CD8-positive, alpha-beta memory T cell (primary cell): ENCODE results near the gene FN3KRP. TPM values are rescaled to one million over a fixed set of nuclear protein-coding genes. Genes with fewer than 3 reads are reported as not detected.

ENCODE experiments used
- CTCF ChIA-PET: fragments of 350-600 bp; sonication (Branson Sonifier 250); formaldehyde crosslinking; loops from one replicate; lab custom pipeline; 2021; ENCODE audit warnings: antibody characterized with exemption; lab: Charles Lee
- POLR2A ChIA-PET: fragments of 350-600 bp; sonication (Branson Sonifier 250); formaldehyde crosslinking; loops from one replicate; lab custom pipeline; 2021; ENCODE audit warnings: antibody characterized with exemption; lab: Charles Lee
- DNase-seq, 5 donors: peaks; one replicate each; pipeline versions ENCODE4 v3.0.0 to v3.0.0-alpha.2; 2020 to 2022; ENCODE audit warnings: mixed read lengths in 1 of 5
- H3K27ac ChIP-seq: one replicate; pipeline ENCODE4 v1.7.0; 2013; ENCODE audit warnings: low read depth, mild to moderate bottlenecking, low read length, moderate library complexity
- H3K27me3 ChIP-seq: 2 replicates; pipeline ENCODE4 v1.7.0; 2013; ENCODE audit warnings: low read length, mild to moderate bottlenecking; ENCODE audit not compliant: insufficient read depth, poor library complexity, severe bottlenecking
- H3K36me3 ChIP-seq: 2 replicates; pipeline ENCODE4 v1.7.0; 2013; ENCODE audit warnings: mild to moderate bottlenecking, low read length, moderate library complexity; ENCODE audit not compliant: insufficient read depth
- H3K4me1 ChIP-seq: 2 replicates; pipeline ENCODE4 v1.7.0; 2013; ENCODE audit warnings: mild to moderate bottlenecking, low read length, moderate library complexity; ENCODE audit not compliant: insufficient read depth
- H3K4me3 ChIP-seq: 2 replicates; pipeline ENCODE4 v1.7.0; 2013; ENCODE audit warnings: mild to moderate bottlenecking, low read length
- H3K9me3 ChIP-seq: 2 replicates; pipeline ENCODE4 v1.7.0; 2013; ENCODE audit warnings: mild to moderate bottlenecking, low read length
- H3K27ac Mint-ChIP-seq, 8 donors: one replicate each; pipeline ENCODE4 v1.8.0; 2020 to 2021; ENCODE audit warnings: mixed read lengths in 8 of 8, mild to moderate bottlenecking in 6 of 8, inconsistent platforms in 3 of 8, moderate library complexity in 3 of 8
- H3K27me3 Mint-ChIP-seq, 2 donors: one replicate each; pipeline ENCODE4 v1.8.0; 2020 to 2021; ENCODE audit warnings: mixed read lengths in 2 of 2, mild to moderate bottlenecking in 1 of 2, moderate library complexity in 1 of 2
- H3K36me3 Mint-ChIP-seq, 3 donors: one replicate each; pipeline ENCODE4 v1.8.0; 2020 to 2021; ENCODE audit warnings: mixed read lengths in 3 of 3, inconsistent platforms in 1 of 3, mild to moderate bottlenecking in 1 of 3
- H3K4me1 Mint-ChIP-seq, 3 donors: one replicate each; pipeline ENCODE4 v1.8.0; 2020 to 2021; ENCODE audit warnings: mixed read lengths in 3 of 3, inconsistent platforms in 1 of 3, mild to moderate bottlenecking in 1 of 3
- H3K4me3 Mint-ChIP-seq, 7 donors: one replicate each; pipeline ENCODE4 v1.8.0; 2020 to 2021; ENCODE audit warnings: mixed read lengths in 7 of 7, mild to moderate bottlenecking in 6 of 7, moderate library complexity in 4 of 7, inconsistent platforms in 2 of 7
- H3K9me3 Mint-ChIP-seq, 5 donors: one replicate each; pipeline ENCODE4 v1.8.0; 2020 to 2022; ENCODE audit warnings: mixed read lengths in 5 of 5, mild to moderate bottlenecking in 3 of 5, moderate library complexity in 2 of 5, inconsistent platforms in 1 of 5
- polyA plus RNA-seq: library from polyadenylated mRNA; unstranded; fragments of 300-500 nt; fragmentation: Illumina TruSeq; gene quantifications from one replicate; pipeline ENCODE4 v1.2.3, GENCODE V29; 2021
- total RNA-seq, 2 experiments: library from RNA; stranded (reverse); gene quantifications; one replicate each; pipeline ENCODE4 v1.2.3, GENCODE V29; 2021

The FN3KRP gene
- total and polyA plus RNA-seq, 3 experiments from 2014 or later: 20.7 to 39.9 (median 39.0) TPM

GRCh38 chr17:82750241-82750908 is 33.9 kb downstream of the FN3KRP start:
- Mint-ChIP-seq H3K27ac (peak overlapping the region in 5 of 8 donors; percentile 42 to 82 (median 56)), H3K4me3 (peak overlapping the region; percentile 59 to 87 (median 76))

GRCh38 chr17:82751171-82751570 is 34.7 kb downstream of the FN3KRP start:
- CTCF ChIA-PET: no interaction called here
- Mint-ChIP-seq H3K4me1 (peaks cover 22 to 36% (median 28%) of the 10 kb centered on the region in 3 donors), H3K27me3 (peaks cover 0 to 3% of the 10 kb centered on the region in 2 donors), H3K36me3 (peaks cover 0 to 4% (median 2%) of the 10 kb centered on the region in 3 donors), H3K9me3 (peaks cover 0 to 3% (median 0%) of the 10 kb centered on the region in 5 donors), H3K27ac (no peak overlapping the region), H3K4me3 (peak overlapping the region in 1 of 7 donors; percentile 40)
- no peaks in the 10 kb centered on the region for H3K27me3 ChIP-seq
- H3K4me1 ChIP-seq: peaks cover 13% of the 10 kb centered on the region
- no peak overlapping the region for H3K4me3 ChIP-seq
- H3K27ac ChIP-seq: no peak overlapping the region
- H3K9me3 ChIP-seq: no peaks in the 10 kb centered on the region
- POLR2A ChIA-PET: no interaction called here
- peak in 1 of 5 donors; percentile 79 for DNase-seq
- no peaks in the 10 kb centered on the region for H3K36me3 ChIP-seq

More at GRCh38 chr17:82750241-82750908, 33.9 kb downstream of the FN3KRP start:
- Histone ChIP-seq H3K4me3 (no peak overlapping the region), H3K9me3 (no peaks in the 10 kb centered on the region), H3K4me1 (peaks cover 13% of the 10 kb centered on the region), H3K36me3 (no peaks in the 10 kb centered on the region), H3K27ac (no peak overlapping the region), H3K27me3 (no peaks in the 10 kb centered on the region)
- ChIA-PET POLR2A (no interaction called here), CTCF (no interaction called here)
- Mint-ChIP-seq H3K36me3 (peaks cover 0 to 4% (median 0%) of the 10 kb centered on the region in 3 donors), H3K27me3 (peaks cover 0 to 3% of the 10 kb centered on the region in 2 donors), H3K9me3 (peaks cover 0 to 8% (median 0%) of the 10 kb centered on the region in 5 donors), H3K4me1 (peaks cover 17 to 31% (median 23%) of the 10 kb centered on the region in 3 donors)
- no peak for DNase-seq

- Histone ChIP-seq H3K27ac (peak within 1 kb of the TSS; percentile 59), H3K4me3 (peak within 1 kb of the TSS; percentile 67)
- POLR2A ChIA-PET: no interaction called here
Observed at GRCh38 chr17:82751571-82752370, 35.3 kb downstream of the FN3KRP start, which contains the start of gene TBCD. TBCD (plus strand) TSS chr17:82752065; CDS start chr17:82752194, 129 bp downstream.

GRCh38 chr17:82752371-82753200 is 36.1 kb downstream of the FN3KRP start:
- peaks cover 0 to 3% of the 10 kb centered on the region in 2 donors for H3K27me3 Mint-ChIP-seq
- POLR2A ChIA-PET: no interaction called here
- CTCF ChIA-PET: interaction anchor here (1.5 kb wide), 1 partner anchor 27 kb away, joined by 3 read pairs; no protein-coding TSS in a partner anchor
- Histone ChIP-seq H3K9me3 (no peaks in the 10 kb centered on the region), H3K4me3 (peak overlapping the region; percentile 67), H3K4me1 (peaks cover 13% of the 10 kb centered on the region), H3K36me3 (no peaks in the 10 kb centered on the region), H3K27ac (peak overlapping the region; percentile 59), H3K27me3 (no peaks in the 10 kb centered on the region)
- H3K9me3 Mint-ChIP-seq: no peaks in the 10 kb centered on the region
- DNase-seq: no peak
- H3K4me1 Mint-ChIP-seq: peaks cover 22 to 39% (median 28%) of the 10 kb centered on the region in 3 donors
- peak overlapping the region; percentile 74 to 88 (median 81) for H3K4me3 Mint-ChIP-seq
- H3K27ac Mint-ChIP-seq: peak overlapping the region in 3 of 8 donors; percentile 47 to 69 (median 53)
- H3K36me3 Mint-ChIP-seq: peaks cover 0 to 12% (median 6%) of the 10 kb centered on the region in 3 donors

More at GRCh38 chr17:82751571-82752370, 35.3 kb downstream of the FN3KRP start, which contains the start of gene TBCD:
- H3K27ac Mint-ChIP-seq: peak within 1 kb of the TSS in 3 of 8 donors; percentile 24 to 69 (median 47)
- peak within 1 kb of the TSS; percentile 74 to 88 (median 81) for H3K4me3 Mint-ChIP-seq
- H3K4me1 Mint-ChIP-seq: peaks cover 22 to 38% (median 28%) of the 10 kb centered on the region in 3 donors
- CTCF ChIA-PET: no interaction called here
- H3K27me3 Mint-ChIP-seq: peaks cover 0 to 3% of the 10 kb centered on the region in 2 donors
- no peaks in the 10 kb centered on the region for H3K9me3 Mint-ChIP-seq
- Histone ChIP-seq H3K4me1 (peaks cover 13% of the 10 kb centered on the region), H3K36me3 (no peaks in the 10 kb centered on the region), H3K9me3 (no peaks in the 10 kb centered on the region), H3K27me3 (no peaks in the 10 kb centered on the region)
- H3K36me3 Mint-ChIP-seq: peaks cover 0 to 7% (median under 1%) of the 10 kb centered on the region in 3 donors
- DNase-seq: peak; percentile 81 to 89 (median 84)

DNA sequence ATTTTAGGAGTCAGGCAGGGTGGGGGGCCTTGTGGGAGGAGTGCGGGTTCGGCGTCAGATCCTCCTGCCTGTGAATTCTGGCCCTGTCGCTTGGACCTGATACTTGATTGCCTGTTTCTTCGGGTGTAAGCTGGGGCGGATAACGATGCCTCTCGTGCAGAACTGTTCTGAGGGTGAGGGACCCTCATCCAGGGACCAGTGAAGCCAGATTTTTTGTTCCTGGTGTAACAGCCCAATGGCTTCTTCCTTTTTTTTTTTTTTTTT is 36.6 kb downstream of the FN3KRP start:
- no peak overlapping the region for H3K27ac ChIP-seq
- Mint-ChIP-seq H3K4me1 (peaks cover 22 to 39% (median 28%) of the 10 kb centered on the region in 3 donors), H3K27me3 (peaks cover 0 to 3% of the 10 kb centered on the region in 2 donors), H3K9me3 (no peaks in the 10 kb centered on the region), H3K4me3 (peak overlapping the region; percentile 62 to 88 (median 81)), H3K27ac (peak overlapping the region in 5 of 8 donors; percentile 19 to 69 (median 47)), H3K36me3 (peaks cover 0 to 16% (median 6%) of the 10 kb centered on the region in 3 donors)
- POLR2A ChIA-PET: no interaction called here
- H3K36me3 ChIP-seq: no peaks in the 10 kb centered on the region
- H3K27me3 ChIP-seq: no peaks in the 10 kb centered on the region
- H3K4me3 ChIP-seq: no peak overlapping the region
- CTCF ChIA-PET: interaction anchor here (1.5 kb wide), 1 partner anchor 27 kb away, joined by 3 read pairs; no protein-coding TSS in a partner anchor
- H3K4me1 ChIP-seq: peaks cover 13% of the 10 kb centered on the region
- no peak for DNase-seq
- H3K9me3 ChIP-seq: no peaks in the 10 kb centered on the region

DNA sequence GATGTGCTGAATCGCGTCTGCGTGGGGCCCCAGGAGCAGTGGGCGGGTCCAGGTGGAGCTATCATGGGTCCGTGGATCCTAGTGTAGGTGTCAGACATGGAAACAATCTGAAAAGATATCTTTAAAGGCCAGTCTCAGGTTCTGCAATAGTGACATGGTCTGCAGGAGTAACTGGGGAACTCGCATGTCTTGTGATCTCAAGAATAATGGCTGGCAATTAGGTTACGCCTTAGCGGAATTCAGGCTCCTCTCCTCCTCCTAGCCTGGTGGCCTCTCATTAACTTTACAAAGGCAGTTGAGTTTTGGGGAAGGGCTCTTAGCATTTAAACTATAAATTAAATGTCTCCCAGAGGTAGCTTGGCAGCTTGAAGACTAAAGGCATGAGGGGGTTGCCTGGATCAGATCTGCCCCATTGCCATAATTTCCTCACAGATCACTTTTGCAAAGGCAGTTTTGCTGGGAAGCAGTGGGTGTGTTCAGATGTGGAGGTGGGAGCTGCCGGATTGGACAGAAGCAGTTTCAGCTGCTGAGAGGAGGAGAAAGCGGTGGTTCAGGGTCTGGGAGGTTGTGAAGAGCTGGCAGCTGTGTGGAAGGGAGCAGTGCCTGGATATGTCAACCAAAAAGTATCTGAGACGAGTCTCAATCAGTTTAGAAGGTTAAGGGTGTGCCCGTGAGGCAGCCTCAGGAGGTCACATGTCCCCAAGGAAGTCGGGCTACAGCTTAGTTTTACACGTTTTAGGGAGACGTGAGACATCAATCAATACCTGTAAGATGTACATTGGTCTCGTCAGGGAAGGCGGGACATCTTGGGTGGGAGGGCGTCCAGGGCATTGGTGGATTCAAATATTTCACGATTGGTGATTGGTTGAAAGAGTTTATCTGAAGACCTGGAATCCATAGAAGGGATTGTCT is 38.0 kb downstream of the FN3KRP start:
- ChIA-PET POLR2A (interaction anchor here (0.7 kb wide), 1 partner anchor 9 kb away, joined by 3 read pairs; no protein-coding TSS in a partner anchor), CTCF (interaction anchor here (1.3 to 1.5 kb wide), 2 partner anchors 21 to 25 kb away, joined by 3 to 5 read pairs; no protein-coding TSS in a partner anchor)

More for the DNA sequence above, 38.0 kb downstream of the FN3KRP start:
- Histone ChIP-seq H3K4me3 (no peak overlapping the region), H3K27me3 (no peaks in the 10 kb centered on the region), H3K27ac (no peak overlapping the region), H3K4me1 (peaks cover 13% of the 10 kb centered on the region), H3K9me3 (no peaks in the 10 kb centered on the region), H3K36me3 (no peaks in the 10 kb centered on the region)
- peaks cover 22 to 39% (median 28%) of the 10 kb centered on the region in 3 donors for H3K4me1 Mint-ChIP-seq
- H3K4me3 Mint-ChIP-seq: peak overlapping the region; percentile 37 to 82 (median 52)
- peaks cover 0 to 18% (median 6%) of the 10 kb centered on the region in 3 donors for H3K36me3 Mint-ChIP-seq
- H3K27me3 Mint-ChIP-seq: peaks cover 0 to 3% of the 10 kb centered on the region in 2 donors
- peak overlapping the region in 4 of 8 donors; percentile 2 to 94 (median 44) for H3K27ac Mint-ChIP-seq
- no peak for DNase-seq
- H3K9me3 Mint-ChIP-seq: no peaks in the 10 kb centered on the region
